Activated T-helper 17 cell treated with anti-CD3 and anti-CD28 coated beads, Interleukin-2, amount 50 U/mL, for 72 hours (primary cell): ENCODE data around the gene MED13L. TPM values are rescaled to one million over a fixed set of nuclear protein-coding genes. Genes with fewer than 3 reads are reported as not detected.

Experiments used
- ATAC-seq: fragments of 150-1000 bp; cut with Tn5 transposase; replicated peaks from 2 replicates; pipeline ENCODE4 v1.10.0; 2021; ENCODE audit warnings: mild to moderate bottlenecking, moderate library complexity
- H3K27ac Mint-ChIP-seq: one replicate; pipeline ENCODE4 v1.8.0; 2022; ENCODE audit warnings: mixed read lengths
- H3K27me3 Mint-ChIP-seq: one replicate; pipeline ENCODE4 v1.8.0; 2022; ENCODE audit warnings: mixed read lengths
- H3K36me3 Mint-ChIP-seq: one replicate; pipeline ENCODE4 v1.8.0; 2022; ENCODE audit warnings: low read depth, mild to moderate bottlenecking, mixed read lengths
- H3K4me1 Mint-ChIP-seq: one replicate; pipeline ENCODE4 v1.8.0; 2022; ENCODE audit warnings: mixed read lengths
- H3K4me3 Mint-ChIP-seq: one replicate; pipeline ENCODE4 v1.8.0; 2022; ENCODE audit warnings: mild to moderate bottlenecking, mixed read lengths
- H3K9me3 Mint-ChIP-seq: one replicate; pipeline ENCODE4 v1.8.0; 2022; ENCODE audit warnings: mixed read lengths
- total RNA-seq, 2 donors: library from RNA; stranded (reverse); gene quantifications; one replicate each; pipeline ENCODE4 v1.2.3, GENCODE V29; 2022

MED13L gene
- total RNA-seq, 2 donors from 2014 or later = 49.9 to 56.2 TPM

DNA sequence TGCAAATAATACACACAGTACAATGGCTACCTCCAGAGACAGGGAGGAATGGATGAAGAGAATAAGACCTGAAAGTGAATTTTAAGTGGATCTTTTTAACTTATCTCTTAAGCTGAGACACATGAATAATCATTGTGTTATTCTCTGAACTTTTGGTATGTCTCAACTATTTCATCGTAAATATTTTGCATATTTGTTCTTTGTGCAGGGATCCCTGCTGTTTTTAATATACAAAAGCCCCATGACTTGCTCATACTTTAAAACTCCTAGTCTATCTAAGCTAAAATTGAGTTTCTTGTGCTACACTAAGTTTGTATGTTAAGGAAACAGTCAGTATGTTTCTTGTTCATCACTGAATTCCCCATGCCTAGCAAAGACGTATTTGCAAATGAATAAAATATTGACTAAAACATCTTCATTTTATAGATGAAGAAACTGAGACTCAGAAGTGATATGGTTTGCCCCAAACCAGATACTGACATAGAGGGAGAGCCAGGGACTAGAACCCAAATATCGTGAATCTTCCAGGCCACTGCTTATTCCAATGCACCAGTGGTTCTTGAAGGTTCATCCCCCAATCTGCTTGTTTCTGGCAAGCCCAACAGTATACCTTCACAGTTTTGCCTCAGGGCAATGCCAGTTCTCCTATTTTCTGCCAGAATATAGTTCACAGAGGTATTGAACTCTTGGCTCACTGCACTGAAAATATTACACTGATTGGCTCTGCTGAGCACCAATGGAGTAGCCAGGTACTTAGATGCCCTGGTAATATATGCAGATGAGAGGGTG, 356.9 kb downstream of the MED13L start:
- H3K4me3 Mint-ChIP-seq = no peak overlapping the region
- peaks cover 7% of the 10 kb centered on the region for H3K9me3 Mint-ChIP-seq
- no peaks in the 10 kb centered on the region for H3K4me1 Mint-ChIP-seq
- ATAC-seq = no peak
- no peak overlapping the region for H3K27ac Mint-ChIP-seq
- peaks cover 53% of the 10 kb centered on the region for H3K27me3 Mint-ChIP-seq
- H3K36me3 Mint-ChIP-seq = no peaks in the 10 kb centered on the region

DNA sequence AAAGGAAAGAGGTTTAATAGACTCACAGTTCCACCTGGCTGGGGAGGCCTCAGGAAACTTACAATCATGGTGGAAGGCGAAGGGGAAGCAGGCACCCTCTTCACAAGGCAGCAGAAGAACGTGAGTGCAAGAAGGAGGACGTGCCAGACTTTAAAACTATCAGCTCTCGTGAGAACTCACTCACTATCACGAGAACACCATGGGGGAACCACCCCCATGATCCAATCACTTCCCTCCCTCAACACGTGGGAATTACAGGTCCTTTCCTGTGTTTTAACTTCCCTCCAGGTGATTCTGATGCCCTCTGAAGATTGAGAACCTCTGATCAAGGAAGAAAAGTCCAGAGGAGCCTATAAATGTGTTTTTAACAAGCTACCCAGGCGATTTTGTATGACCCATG, 358.7 kb downstream of the MED13L start:
- Mint-ChIP-seq H3K9me3 (peaks cover 7% of the 10 kb centered on the region), H3K36me3 (no peaks in the 10 kb centered on the region), H3K4me1 (no peaks in the 10 kb centered on the region), H3K27me3 (peaks cover 53% of the 10 kb centered on the region), H3K4me3 (no peak overlapping the region), H3K27ac (no peak overlapping the region)
- no peak for ATAC-seq

- Mint-ChIP-seq H3K27ac (no peak overlapping the region), H3K9me3 (peaks cover 1% of the 10 kb centered on the region), H3K4me1 (no peaks in the 10 kb centered on the region), H3K4me3 (no peak overlapping the region), H3K36me3 (no peaks in the 10 kb centered on the region), H3K27me3 (peaks cover 51% of the 10 kb centered on the region)
- ATAC-seq = peak; percentile 74
Observed at GRCh38 chr12:115916910-115917668, 360.4 kb downstream of the MED13L start.

DNA sequence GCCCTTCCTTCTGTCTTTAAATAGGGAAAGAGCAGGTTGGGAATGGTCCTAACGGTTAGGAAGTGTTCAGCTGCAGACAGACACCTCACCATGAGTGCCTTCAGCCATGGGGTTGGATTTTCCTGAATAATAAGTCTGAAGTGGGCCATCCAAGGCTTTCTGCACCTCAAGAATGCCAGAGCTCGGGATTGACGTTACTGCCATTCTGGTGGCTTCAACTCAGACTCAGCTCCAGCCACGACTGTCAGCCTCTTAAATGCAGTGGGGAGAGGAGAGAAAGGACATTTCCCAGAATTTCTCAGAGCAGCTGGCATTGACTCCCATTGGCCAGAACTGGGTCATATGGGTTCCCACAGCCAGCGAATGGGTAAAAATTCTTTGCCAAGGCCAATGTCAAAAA, 363.4 kb downstream of the MED13L start:
- H3K36me3 Mint-ChIP-seq = no peaks in the 10 kb centered on the region
- H3K9me3 Mint-ChIP-seq = no peaks in the 10 kb centered on the region
- no peak overlapping the region for H3K27ac Mint-ChIP-seq
- ATAC-seq = no peak
- no peak overlapping the region for H3K4me3 Mint-ChIP-seq
- H3K27me3 Mint-ChIP-seq = peaks cover 35% of the 10 kb centered on the region
- no peaks in the 10 kb centered on the region for H3K4me1 Mint-ChIP-seq

- no peaks in the 10 kb centered on the region for H3K36me3 Mint-ChIP-seq
- no peak for ATAC-seq
- H3K9me3 Mint-ChIP-seq = no peaks in the 10 kb centered on the region
- no peak overlapping the region for H3K27ac Mint-ChIP-seq
- H3K27me3 Mint-ChIP-seq = peaks cover 28% of the 10 kb centered on the region
- no peaks in the 10 kb centered on the region for H3K4me1 Mint-ChIP-seq
- H3K4me3 Mint-ChIP-seq = no peak overlapping the region
Observed at GRCh38 chr12:115912440-115912839, 365.1 kb downstream of the MED13L start.

- ATAC-seq = no peak
- Mint-ChIP-seq H3K27ac (no peak overlapping the region), H3K27me3 (peaks cover 25% of the 10 kb centered on the region), H3K4me3 (no peak overlapping the region), H3K9me3 (no peaks in the 10 kb centered on the region), H3K4me1 (no peaks in the 10 kb centered on the region), H3K36me3 (no peaks in the 10 kb centered on the region)
Observed at GRCh38 chr12:115911360-115911759, 366.1 kb downstream of the MED13L start.

- H3K36me3 Mint-ChIP-seq = no peaks in the 10 kb centered on the region
- no peaks in the 10 kb centered on the region for H3K4me1 Mint-ChIP-seq
- H3K27ac Mint-ChIP-seq = no peak overlapping the region
- H3K9me3 Mint-ChIP-seq = no peaks in the 10 kb centered on the region
- no peak overlapping the region for H3K4me3 Mint-ChIP-seq
- H3K27me3 Mint-ChIP-seq = peaks cover 30% of the 10 kb centered on the region
- ATAC-seq = no peak
Observed at GRCh38 chr12:115910057-115910456, 367.4 kb downstream of the MED13L start.
